CD14-positive monocyte (primary cell): ENCODE measurements around the gene CHAD. TPM values are rescaled to one million over a fixed set of nuclear protein-coding genes. Genes with fewer than 3 reads are reported as not detected.
A peak's percentile ranks its signal among the peaks of the same experiment; 100 is the strongest.

Experiments used
- DNase-seq, 3 donors: peaks; one replicate each; pipeline ENCODE4 v3.0.0-alpha.2; 2011 to 2022
- H2AFZ ChIP-seq: 2 replicates; pipeline ENCODE4 v1.6.0; 2012; ENCODE audit warnings: mild to moderate bottlenecking, low read depth, low read length, inconsistent platforms; ENCODE audit not compliant: insufficient read depth, poor library complexity, severe bottlenecking
- H3K27ac ChIP-seq, 2 donors: 1 replicate in 1 of 2; 2 replicates in 1 of 2; pipeline ENCODE4 v1.5.1; 2012 to 2013; ENCODE audit warnings: low read length in 2 of 2, control low read depth in 1 of 2, inconsistent platforms in 1 of 2, low read depth in 1 of 2, mild to moderate bottlenecking in 1 of 2
- H3K27me3 ChIP-seq, 2 donors: one replicate each; pipeline versions ENCODE4 v1.6.0 to v1.6.1; 2011 to 2013; ENCODE audit warnings: low read length in 2 of 2; ENCODE audit not compliant: control insufficient read depth in 2 of 2, insufficient read depth in 2 of 2
- H3K36me3 ChIP-seq, 2 donors: replicated peaks in 1 of 2; 1 replicate in 1 of 2; 2 replicates in 1 of 2; pipeline versions ENCODE4 v1.5.1 to v1.6.1; 2012 to 2013; ENCODE audit warnings: low read length in 2 of 2, control low read depth in 1 of 2, inconsistent platforms in 1 of 2, mild to moderate bottlenecking in 1 of 2; ENCODE audit not compliant: insufficient read depth in 2 of 2, control insufficient read depth in 1 of 2
- H3K4me1 ChIP-seq, 2 donors: 1 replicate in 1 of 2; 2 replicates in 1 of 2; pipeline versions ENCODE4 v1.5.1 to v1.6.1; 2012 to 2013; ENCODE audit warnings: low read length in 2 of 2, control low read depth in 1 of 2, inconsistent platforms in 1 of 2, mild to moderate bottlenecking in 1 of 2, moderate library complexity in 1 of 2; ENCODE audit not compliant: insufficient read depth in 2 of 2, control insufficient read depth in 1 of 2
- H3K4me2 ChIP-seq: replicated peaks from 2 replicates; pipeline ENCODE3; 2012; ENCODE audit warnings: low read length, moderate library complexity, mild to moderate bottlenecking; ENCODE audit not compliant: poor library complexity, severe bottlenecking; ENCODE audit errors: extremely low read depth
- H3K4me3 ChIP-seq, 3 experiments: fragments of 200-600 bp in 1 of 3; sonication (generic) in 1 of 3; replicated peaks in 1 of 3; 1 replicate in 2 of 3; 2 replicates in 1 of 3; pipeline ENCODE4 v1.5.1; 2011 to 2013; ENCODE audit warnings: low read length in 3 of 3, mild to moderate bottlenecking in 3 of 3, control low read depth in 2 of 3, low read depth in 2 of 3, inconsistent platforms in 1 of 3, moderate library complexity in 1 of 3
- H3K79me2 ChIP-seq: 2 replicates; pipeline ENCODE4 v1.6.0; 2012; ENCODE audit warnings: mild to moderate bottlenecking, control low read depth, inconsistent platforms, low read length, moderate library complexity; ENCODE audit not compliant: insufficient read depth
- H3K9ac ChIP-seq: 2 replicates; pipeline ENCODE4 v1.6.0; 2017; ENCODE audit warnings: low read length, mild to moderate bottlenecking; ENCODE audit not compliant: insufficient read depth, poor library complexity, severe bottlenecking
- H3K9me3 ChIP-seq, 2 donors: replicated peaks in 1 of 2; 1 replicate in 1 of 2; 2 replicates in 1 of 2; pipeline versions ENCODE4 v1.5.1 to v1.6.1; 2012 to 2013; ENCODE audit warnings: low read length in 2 of 2, control low read depth in 1 of 2; ENCODE audit not compliant: control insufficient read depth in 1 of 2, insufficient read depth in 1 of 2
- H4K20me1 ChIP-seq: 2 replicates; pipeline ENCODE4 v1.6.0; 2012; ENCODE audit warnings: mild to moderate bottlenecking, low read length, control low read depth, moderate library complexity; ENCODE audit not compliant: insufficient read depth
- H3K27ac Mint-ChIP-seq, 7 donors: one replicate each; pipeline ENCODE4 v1.8.0; 2020; ENCODE audit warnings: mild to moderate bottlenecking in 7 of 7, mixed read lengths in 7 of 7, moderate library complexity in 6 of 7, inconsistent platforms in 2 of 7
- H3K27me3 Mint-ChIP-seq, 3 donors: one replicate each; pipeline ENCODE4 v1.8.0; 2021 to 2022; ENCODE audit warnings: low read depth in 3 of 3, mild to moderate bottlenecking in 3 of 3, mixed read lengths in 3 of 3, moderate library complexity in 3 of 3, inconsistent platforms in 1 of 3
- H3K36me3 Mint-ChIP-seq, 2 donors: one replicate each; pipeline ENCODE4 v1.8.0; 2020; ENCODE audit warnings: mixed read lengths in 2 of 2, inconsistent platforms in 1 of 2, mild to moderate bottlenecking in 1 of 2
- H3K4me1 Mint-ChIP-seq: one replicate; pipeline ENCODE4 v1.8.0; 2020; ENCODE audit warnings: mild to moderate bottlenecking, mixed read lengths
- H3K4me3 Mint-ChIP-seq, 2 donors: one replicate each; pipeline ENCODE4 v1.8.0; 2020; ENCODE audit warnings: mild to moderate bottlenecking in 2 of 2, mixed read lengths in 2 of 2, moderate library complexity in 1 of 2
- H3K9me3 Mint-ChIP-seq, 7 donors: one replicate each; pipeline ENCODE4 v1.8.0; 2020 to 2022; ENCODE audit warnings: mixed read lengths in 7 of 7, mild to moderate bottlenecking in 6 of 7, moderate library complexity in 6 of 7, inconsistent platforms in 2 of 7
- CTCF ChIP-seq: fragments of 200-600 bp; IDR thresholded peaks from one replicate; pipeline ENCODE4 v1.8.0; 2022; ENCODE audit warnings: antibody characterized with exemption, mild to moderate bottlenecking
- WGBS: methylation state at CpG from one replicate; pipeline ENCODE4 v1.1.5; 2013; ENCODE audit warnings: missing lambda C conversion rate; ENCODE audit not compliant: insufficient coverage; 5-methylcytosine and 5-hydroxymethylcytosine counted together
- intact Hi-C, 2 donors: fragments of 100-400 bp; cut with micrococcal nuclease; formaldehyde crosslinking; loops; one replicate each; pipeline versions ENCODE4 v1.15.0 to v1.15.1; 2023
- polyA plus RNA-seq, 3 donors: library from polyadenylated mRNA; depleted of rRNA in 1 of 3; unstranded in 2 of 3; stranded (reverse) in 1 of 3; fragments of 300-500 nt in 2 of 3; fragments of >200 nt in 1 of 3; fragmentation: Illumina TruSeq in 2 of 3; gene quantifications; 1 replicate in 2 of 3; 2 replicates in 1 of 3; pipeline ENCODE4 v1.2.3, GENCODE V29; 2012 to 2021

The CHAD gene
- polyA plus RNA-seq, 3 donors: not detected

- no peak for TF ChIP-seq CTCF
- Mint-ChIP-seq H3K4me3 (peak within 1 kb of the TSS; percentile 84 to 91), H3K27me3 (peaks cover 4 to 8% (median 7%) of the 10 kb centered on the region in 3 donors), H3K27ac (peak within 1 kb of the TSS; percentile 69 to 88 (median 78)), H3K4me1 (peaks cover 42% of the 10 kb centered on the region), H3K36me3 (no peaks in the 10 kb centered on the region), H3K9me3 (peaks cover 0 to 2% (median 0%) of the 10 kb centered on the region in 7 donors)
- Histone ChIP-seq H3K9me3 (no peaks in the 10 kb centered on the region), H3K36me3 (no peaks in the 10 kb centered on the region), H3K27ac (peak within 1 kb of the TSS in 1 of 2 donors; percentile 26), H4K20me1 (no peaks in the 10 kb centered on the region), H3K4me3 (peak within 1 kb of the TSS; percentile 39 to 81 (median 57)), H3K9ac (peak within 1 kb of the TSS; percentile 61), H3K79me2 (no peaks in the 10 kb centered on the region), H3K4me1 (peaks cover 17 to 29% of the 10 kb centered on the region in 2 donors), H2AFZ (peak within 1 kb of the TSS; percentile 93), H3K4me2 (peak within 1 kb of the TSS; percentile 84), H3K27me3 (no peaks in the 10 kb centered on the region)
- DNase-seq: peak; percentile 70 to 75 (median 75)
- 8% methylated on average over 55 of the region's 66 CpGs for WGBS
- intact Hi-C loops: no loop called here
Observed at GRCh38 chr17:50507871-50508572, 39.3 kb upstream of the CHAD start, which contains the start of gene MYCBPAP. TSS of gene MYCBPAP (plus strand) at chr17:50508439. CDS start at chr17:50508675, 236 bp downstream.

GRCh38 chr17:50506298-50506697 is 37.6 kb upstream of the CHAD start:
- Mint-ChIP-seq H3K4me3 (no peak overlapping the region), H3K36me3 (no peaks in the 10 kb centered on the region), H3K9me3 (peaks cover 0 to 2% (median 0%) of the 10 kb centered on the region in 7 donors), H3K27me3 (peaks cover 4 to 8% (median 5%) of the 10 kb centered on the region in 3 donors), H3K27ac (peak overlapping the region in 1 of 7 donors; percentile 63), H3K4me1 (peaks cover 42% of the 10 kb centered on the region)
- intact Hi-C loops: no loop called here
- Histone ChIP-seq H2AFZ (no peak overlapping the region), H3K4me3 (no peak overlapping the region), H3K4me1 (peaks cover 17 to 29% of the 10 kb centered on the region in 2 donors), H3K27ac (no peak overlapping the region), H3K27me3 (no peaks in the 10 kb centered on the region), H4K20me1 (no peaks in the 10 kb centered on the region), H3K36me3 (no peaks in the 10 kb centered on the region), H3K4me2 (no peak overlapping the region), H3K9ac (no peak overlapping the region), H3K79me2 (no peaks in the 10 kb centered on the region), H3K9me3 (no peaks in the 10 kb centered on the region)
- 83% methylated on average over 4 of the region's 7 CpGs for WGBS
- no peak for DNase-seq
- TF ChIP-seq CTCF: no peak
